GM12891 (cell line): ENCODE data around the gene RIMBP2.

ENCODE experiments used
- POLR2A ChIP-seq: IDR thresholded peaks from 2 replicates; pipeline ENCODE4 v1.6.1; 2011; ENCODE audit warnings: low read depth, low read length, control low read depth
- POLR2AphosphoS5 ChIP-seq: IDR thresholded peaks from 2 replicates; pipeline ENCODE4 v1.6.1; 2011; ENCODE audit warnings: low read depth, low read length, control low read depth
- POU2F2 ChIP-seq: IDR thresholded peaks from 2 replicates; pipeline ENCODE4 v1.6.1; 2011; ENCODE audit warnings: low read depth, mild to moderate bottlenecking, control low read depth, low read length, moderate library complexity
- SPI1 ChIP-seq: IDR thresholded peaks from 2 replicates; pipeline ENCODE4 v1.6.1; 2011; ENCODE audit warnings: low read depth, low read length, control low read depth
- TAF1 ChIP-seq: IDR thresholded peaks from 2 replicates; pipeline ENCODE4 v1.6.1; 2011; ENCODE audit warnings: low read depth, low read length, control low read depth

GRCh38 chr12:130438711-130439110 lies 277.4 kb downstream of the RIMBP2 start:
- TF ChIP-seq POLR2A (no peak), POLR2AphosphoS5 (no peak), SPI1 (no peak), TAF1 (no peak), POU2F2 (no peak)
